SK-N-SH (cell line): Measurements from ENCODE around the gene FGGY. TPM values are rescaled to one million over a fixed set of nuclear protein-coding genes. Genes with fewer than 3 reads are reported as not detected.

Experiments used
- CTCF ChIA-PET: fragments of 300-600, 350-600 bp; formaldehyde crosslinking; extraction: SDS; loops from one replicate; lab custom pipeline; 2021; lab: Yijun Ruan, JAX
- POLR2A ChIA-PET: fragments of 350-600 bp; sonication (Branson Sonifier 250); formaldehyde crosslinking; extraction: SDS; loops from one replicate; lab custom pipeline; 2020; ENCODE audit warnings: antibody characterized with exemption, inconsistent platforms; lab: Yijun Ruan, JAX
- DNase-seq: peaks from one replicate; pipeline ENCODE4 v3.0.0; 2012
- H2AFZ ChIP-seq: fragments of 200-600 bp; sonication (generic); 2 replicates; pipeline ENCODE4 v1.8.1; 2016; ENCODE audit warnings: antibody characterized with exemption, mild to moderate bottlenecking, low read depth
- H3F3A ChIP-seq: fragments of 200-600 bp; sonication (generic); replicated peaks from 2 replicates; pipeline ENCODE3; 2016; ENCODE audit warnings: antibody characterized with exemption, mild to moderate bottlenecking; ENCODE audit not compliant: insufficient read depth
- H3K27ac ChIP-seq, 2 experiments: fragments of 200-500 bp in 1 of 2; fragments of 200-600 bp in 1 of 2; sonication (Bioruptor generic) in 1 of 2; sonication (generic), shearing (Covaris generic) in 1 of 2; 2 replicates each; pipeline versions ENCODE4 v1.5.1 to v1.6.1; 2014 to 2016; ENCODE audit warnings: low read depth in 2 of 2, inconsistent platforms in 1 of 2, low read length in 1 of 2, mild to moderate bottlenecking in 1 of 2, mixed read lengths in 1 of 2
- H3K27me3 ChIP-seq: fragments of 200-600 bp; sonication (generic), shearing (Covaris generic); 2 replicates; pipeline ENCODE4 v1.6.1; 2016; ENCODE audit warnings: mixed run types; ENCODE audit not compliant: insufficient read depth
- H3K36me3 ChIP-seq, 2 experiments: fragments of 200-500 bp in 1 of 2; fragments of 200-600 bp in 1 of 2; sonication (Bioruptor generic) in 1 of 2; sonication (generic) in 1 of 2; replicated peaks in 1 of 2; 2 replicates each; pipeline versions ENCODE3 to v1.5.1; 2014 to 2016; ENCODE audit warnings: low read length in 1 of 2, mild to moderate bottlenecking in 1 of 2; ENCODE audit not compliant: insufficient read depth in 2 of 2, control insufficient read depth in 1 of 2
- H3K4me1 ChIP-seq, 2 experiments: fragments of 200-500 bp in 1 of 2; fragments of 200-600 bp in 1 of 2; sonication (Bioruptor generic) in 1 of 2; sonication (generic), shearing (Covaris generic) in 1 of 2; 2 replicates each; pipeline versions ENCODE4 v1.5.1 to v1.6.1; 2014 to 2016; ENCODE audit warnings: low read depth in 1 of 2, low read length in 1 of 2, mixed run types in 1 of 2; ENCODE audit not compliant: insufficient read depth in 2 of 2, control insufficient read depth in 1 of 2
- H3K4me2 ChIP-seq: fragments of 200-600 bp; sonication (generic), shearing (Covaris generic); 2 replicates; pipeline ENCODE4 v1.6.1; 2017; ENCODE audit warnings: mixed run types
- H3K4me3 ChIP-seq, 2 experiments: fragments of 200-500 bp in 1 of 2; fragments of 200-600 bp in 1 of 2; sonication (Bioruptor generic) in 1 of 2; sonication (generic), shearing (Covaris generic) in 1 of 2; 2 replicates each; pipeline versions ENCODE4 v1.5.1 to v1.8.1; 2014 to 2016; ENCODE audit warnings: low read depth in 2 of 2, inconsistent platforms in 1 of 2, low read length in 1 of 2, mild to moderate bottlenecking in 1 of 2, mixed read lengths in 1 of 2, moderate library complexity in 1 of 2
- H3K79me2 ChIP-seq: fragments of 200-600 bp; sonication (generic); 2 replicates; pipeline ENCODE4 v1.8.1; 2017; ENCODE audit warnings: mild to moderate bottlenecking; ENCODE audit not compliant: insufficient read depth
- H3K9ac ChIP-seq: fragments of 200-600 bp; sonication (generic); 2 replicates; pipeline ENCODE4 v1.6.1; 2017; ENCODE audit warnings: mixed run types
- H3K9me2 ChIP-seq: fragments of 200-600 bp; sonication (generic); 2 replicates; pipeline ENCODE4 v1.6.1; 2017; ENCODE audit warnings: mixed run types
- H3K9me3 ChIP-seq: fragments of 200-600 bp; sonication (generic); 2 replicates; pipeline ENCODE4 v1.6.1; 2017; ENCODE audit warnings: mixed run types, mild to moderate bottlenecking, moderate library complexity
- H4K20me1 ChIP-seq: fragments of 200-600 bp; sonication (generic); 2 replicates; pipeline ENCODE4 v1.6.1; 2017; ENCODE audit warnings: mild to moderate bottlenecking, mixed run types; ENCODE audit not compliant: insufficient read depth
- CHD2 ChIP-seq: fragments of 150-350 bp; IDR thresholded peaks from 2 replicates; pipeline ENCODE4 v1.6.1; 2018; ENCODE audit warnings: low read length; ENCODE audit not compliant: partially characterized antibody
- EP300 ChIP-seq, 2 experiments: IDR thresholded peaks; 2 replicates each; pipeline versions ENCODE4 v1.4.0 to v1.6.1; 2012; ENCODE audit warnings: borderline replicate concordance in 1 of 2, low read depth in 1 of 2, low read length in 1 of 2
- FOSL2 ChIP-seq: IDR thresholded peaks from 2 replicates; pipeline ENCODE4 v1.4.0; 2012; ENCODE audit warnings: low read depth, mild to moderate bottlenecking, moderate library complexity, borderline replicate concordance
- GATA2 ChIP-seq: sonication (generic); formaldehyde crosslinking; IDR thresholded peaks from 2 replicates; pipeline ENCODE4 v1.5.0; 2020; ENCODE audit warnings: mild to moderate bottlenecking, missing genetic modification reagents
- IRF3 ChIP-seq: fragments of 150-350 bp; IDR thresholded peaks from 2 replicates; pipeline ENCODE4 v1.6.1; 2016; ENCODE audit warnings: mild to moderate bottlenecking, low read depth, low read length
- MEF2A ChIP-seq: IDR thresholded peaks from 2 replicates; pipeline ENCODE4 v1.4.0; 2012; ENCODE audit warnings: low read depth, borderline replicate concordance
- PBX3 ChIP-seq: IDR thresholded peaks from 2 replicates; pipeline ENCODE4; 2012
- RAD21 ChIP-seq: IDR thresholded peaks from 2 replicates; pipeline ENCODE4 v1.6.1; 2012; ENCODE audit warnings: mild to moderate bottlenecking, low read length
- RCOR1 ChIP-seq: fragments of 150-350 bp; IDR thresholded peaks from 2 replicates; pipeline ENCODE4 v1.6.1; 2017; ENCODE audit warnings: antibody characterized with exemption, low read length
- RXRA ChIP-seq: IDR thresholded peaks from 2 replicates; pipeline ENCODE4 v1.4.0; 2012; ENCODE audit warnings: low read depth, mild to moderate bottlenecking, borderline replicate concordance
- SIN3A ChIP-seq: IDR thresholded peaks from 2 replicates; pipeline ENCODE4 v1.6.1; 2012; ENCODE audit warnings: low read depth, mild to moderate bottlenecking, low read length, moderate library complexity, borderline replicate concordance
- SMC3 ChIP-seq: IDR thresholded peaks from 2 replicates; pipeline ENCODE4 v1.6.1; 2012; ENCODE audit warnings: low read depth, low read length, improper control_type of control experiment
- TAF1 ChIP-seq: IDR thresholded peaks from 2 replicates; pipeline ENCODE4 v1.6.1; 2012; ENCODE audit warnings: low read depth, mild to moderate bottlenecking, low read length, moderate library complexity, borderline replicate concordance
- USF2 ChIP-seq: fragments of 150-350 bp; IDR thresholded peaks from 2 replicates; pipeline ENCODE4 v1.6.1; 2017; ENCODE audit warnings: antibody characterized with exemption, low read length, low read depth, borderline replicate concordance
- WGBS: methylation state at CpG from one replicate; pipeline ENCODE4 v1.1.6; 2017; ENCODE audit warnings: low lambda C conversion rate; 5-methylcytosine and 5-hydroxymethylcytosine counted together
- polyA plus RNA-seq, 3 experiments: library from polyadenylated mRNA; depleted of rRNA; stranded (reverse); fragments of >200 nt; gene quantifications; 2 replicates each; pipeline ENCODE4 v1.2.3, GENCODE V29; 2012
- TF ChIP-seq, protein P1 (sequence below): fragments of 200-600 bp; sonication (generic); IDR thresholded peaks from 2 replicates; pipeline ENCODE4 v1.6.1; 2017; ENCODE audit warnings: antibody characterized with exemption, mild to moderate bottlenecking, moderate library complexity
- TF ChIP-seq, protein P2 (sequence below): IDR thresholded peaks from 2 replicates; pipeline ENCODE4 v1.4.0; 2012; ENCODE audit warnings: low read depth

The FGGY gene
- polyA plus RNA-seq, 1 of the 3 experiments (the other 2 are of a cell fraction), result 10.3 TPM

DNA sequence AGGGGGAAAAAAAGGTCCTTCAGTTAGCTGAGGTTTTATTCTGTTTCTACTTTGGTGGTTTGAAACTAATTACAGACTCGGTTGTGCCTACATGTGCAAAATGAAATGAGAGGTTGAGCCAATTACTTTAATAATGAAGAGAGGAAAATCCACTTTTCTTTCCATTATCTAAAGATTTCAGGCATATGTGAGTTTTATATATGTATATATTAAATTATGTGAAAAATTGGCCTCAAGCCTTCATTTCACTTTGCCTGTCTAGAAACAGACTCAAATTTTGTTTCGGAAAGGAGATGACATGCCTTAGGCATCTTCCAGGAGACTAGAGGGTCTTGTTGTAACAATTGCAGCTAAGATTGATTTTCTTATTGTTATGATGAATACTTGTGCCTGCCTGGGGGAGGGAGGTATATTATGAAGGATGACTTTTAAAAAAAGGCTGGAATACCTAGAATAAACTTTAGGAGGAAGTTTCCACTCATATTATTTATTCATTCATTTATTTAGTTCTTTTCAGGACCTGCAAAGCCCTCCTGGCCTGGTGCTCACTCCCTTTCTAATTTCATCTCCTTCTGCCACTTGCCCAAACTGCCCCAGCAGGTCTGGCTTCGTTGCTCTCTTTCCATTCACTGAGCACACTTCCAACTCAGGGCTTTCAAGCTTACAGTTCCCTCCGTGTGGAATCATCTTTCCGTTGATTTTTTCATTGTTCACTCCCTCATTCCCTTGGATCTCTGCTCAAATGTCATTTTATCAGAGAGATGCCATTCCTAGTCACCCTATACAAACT, 423.6 kb downstream of the FGGY start:
- no peaks in the 10 kb centered on the region for H4K20me1 ChIP-seq
- CTCF ChIA-PET, result interaction anchor here (1.0 to 4.5 kb wide), 4 partner anchors 12 to 936 kb away, joined by 3 to 31 read pairs (median 4); partner anchors contain the start of gene JUN
- no peak for TF ChIP-seq CHD2
- no peak for TF ChIP-seq TAF1
- TF ChIP-seq, protein P1, sequence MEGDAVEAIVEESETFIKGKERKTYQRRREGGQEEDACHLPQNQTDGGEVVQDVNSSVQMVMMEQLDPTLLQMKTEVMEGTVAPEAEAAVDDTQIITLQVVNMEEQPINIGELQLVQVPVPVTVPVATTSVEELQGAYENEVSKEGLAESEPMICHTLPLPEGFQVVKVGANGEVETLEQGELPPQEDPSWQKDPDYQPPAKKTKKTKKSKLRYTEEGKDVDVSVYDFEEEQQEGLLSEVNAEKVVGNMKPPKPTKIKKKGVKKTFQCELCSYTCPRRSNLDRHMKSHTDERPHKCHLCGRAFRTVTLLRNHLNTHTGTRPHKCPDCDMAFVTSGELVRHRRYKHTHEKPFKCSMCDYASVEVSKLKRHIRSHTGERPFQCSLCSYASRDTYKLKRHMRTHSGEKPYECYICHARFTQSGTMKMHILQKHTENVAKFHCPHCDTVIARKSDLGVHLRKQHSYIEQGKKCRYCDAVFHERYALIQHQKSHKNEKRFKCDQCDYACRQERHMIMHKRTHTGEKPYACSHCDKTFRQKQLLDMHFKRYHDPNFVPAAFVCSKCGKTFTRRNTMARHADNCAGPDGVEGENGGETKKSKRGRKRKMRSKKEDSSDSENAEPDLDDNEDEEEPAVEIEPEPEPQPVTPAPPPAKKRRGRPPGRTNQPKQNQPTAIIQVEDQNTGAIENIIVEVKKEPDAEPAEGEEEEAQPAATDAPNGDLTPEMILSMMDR, result no peak
- TF ChIP-seq EP300 (IDR thresholded peaks at IDR 0.05; ENCODE audit: borderline replicate concordance in 1 of 2, low read depth in 1 of 2, low read length in 1 of 2), result peak in 1 of 2 experiments; percentile 43; a peak in 1 of 4 replicates
- 0 out of 2 replicates have a peak, but pooled peaks have one; percentile 23 for TF ChIP-seq RCOR1
- TF ChIP-seq SIN3A, result no peak
- TF ChIP-seq GATA2 (CRISPR knock-in tag), result 0 out of 2 replicates have a peak, but pooled peaks have one; percentile 13
- TF ChIP-seq SMC3, result no peak
- TF ChIP-seq, protein P2, sequence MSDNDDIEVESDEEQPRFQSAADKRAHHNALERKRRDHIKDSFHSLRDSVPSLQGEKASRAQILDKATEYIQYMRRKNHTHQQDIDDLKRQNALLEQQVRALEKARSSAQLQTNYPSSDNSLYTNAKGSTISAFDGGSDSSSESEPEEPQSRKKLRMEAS, result no peak
- TF ChIP-seq, all 33 proteins: peak for 3
- H3K9me2 ChIP-seq, result no peaks in the 10 kb centered on the region
- no peak overlapping the region for H3K4me2 ChIP-seq
- DNase-seq, result no peak
- POLR2A ChIA-PET, result no interaction called here
- WGBS, result 46% methylated on average over 5 of the region's 5 CpGs
- H3K4me1 ChIP-seq, result peaks cover 0 to 10% of the 10 kb centered on the region in 2 experiments; a peak in 2 of 4 replicates
- peak overlapping the region in 1 of 2 experiments; percentile 40; a peak in 2 of 4 replicates for H3K27ac ChIP-seq
- no peak overlapping the region for H3K4me3 ChIP-seq
- no peak overlapping the region for H2AFZ ChIP-seq
- no peaks in the 10 kb centered on the region for H3K36me3 ChIP-seq
- no peaks in the 10 kb centered on the region for H3K27me3 ChIP-seq
- H3K9me3 ChIP-seq, result no peaks in the 10 kb centered on the region
- no peaks in the 10 kb centered on the region; the same call in 1 of the 2 replicates for H3K79me2 ChIP-seq
- no peaks in the 10 kb centered on the region for H3F3A ChIP-seq
- H3K9ac ChIP-seq, result no peak overlapping the region

DNA sequence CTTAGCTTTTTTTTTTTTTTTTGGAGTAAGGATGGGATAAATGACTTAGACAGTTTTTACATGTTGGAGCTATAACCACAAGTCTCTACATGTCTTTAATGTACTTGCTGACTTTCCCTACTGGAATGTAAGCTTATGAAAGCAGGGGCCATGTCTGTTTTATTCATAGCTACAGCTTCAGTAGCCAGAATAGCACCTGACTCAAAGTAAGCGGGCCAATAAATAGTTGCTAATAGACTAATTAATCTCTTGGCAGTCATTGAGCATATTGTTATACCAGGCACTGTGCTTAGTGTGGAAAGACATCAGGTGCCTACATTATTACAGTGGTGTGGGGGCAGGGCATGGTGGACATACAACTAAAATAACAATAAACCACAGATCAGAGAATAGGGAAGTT, 433.4 kb downstream of the FGGY start:
- ChIA-PET POLR2A (no interaction called here), CTCF (interaction anchor here (0.5 to 2.5 kb wide), 4 partner anchors 13 to 1156 kb away, joined by 3 to 9 read pairs (median 3); no protein-coding TSS in a partner anchor)
- WGBS, result 43% methylated on average over 1 of the region's 1 CpG
- H3K27me3 ChIP-seq, result no peaks in the 10 kb centered on the region
- no peaks in the 10 kb centered on the region for H3K79me2 ChIP-seq
- H3K9me2 ChIP-seq, result no peaks in the 10 kb centered on the region
- peaks cover 16% of the 10 kb centered on the region for H3F3A ChIP-seq
- H4K20me1 ChIP-seq, result no peaks in the 10 kb centered on the region
- H3K4me2 ChIP-seq, result peak overlapping the region; percentile 7
- no peaks in the 10 kb centered on the region for H3K36me3 ChIP-seq
- DNase-seq, result no peak
- peaks cover 0 to 30% of the 10 kb centered on the region in 2 experiments for H3K4me1 ChIP-seq
- no peak overlapping the region for H3K4me3 ChIP-seq
- no peaks in the 10 kb centered on the region for H3K9me3 ChIP-seq
- peak overlapping the region; percentile 76; the same call in 1 of the 2 replicates for H2AFZ ChIP-seq
- H3K27ac ChIP-seq, result peak overlapping the region; percentile 77 to 93
- H3K9ac ChIP-seq, result peak overlapping the region; percentile 61; the same call in 1 of the 2 replicates
- TF ChIP-seq RCOR1 (no peak), MEF2A (no peak), IRF3 (no peak), FOSL2 (peak; percentile 41; the same call in 1 of the 2 replicates), PBX3 (peak; percentile 60), RAD21 (no peak), USF2 (no peak), RXRA (no peak)
- TF ChIP-seq, protein P1, result no peak
